G401 (cell line): ENCODE measurements around the gene ISG15. TPM values are rescaled to one million over a fixed set of nuclear protein-coding genes. Genes with fewer than 3 reads are reported as not detected.
"Not testable (repeated sequence)": the region's sequence is repeated elsewhere in the genome, so short reads cannot be mapped to it uniquely, and the experiment has no call there.

Experiments
- DNase-seq: peaks from one replicate; pipeline ENCODE4 v3.0.0-alpha.2; 2015; ENCODE audit warnings: low spot score
- in situ Hi-C: cut with HindIII; loops from 2 replicates; pipeline ENCODE4 v1.10.0; 2016; ENCODE audit warnings: low sequenced_read_pairs, mixed read lengths
- total RNA-seq: library from RNA; depleted of rRNA; stranded (reverse); fragments of >200 nt; shearing (Covaris generic); gene quantifications from 2 replicates; pipeline ENCODE4 v1.2.3, GENCODE V29; 2014

Gene ISG15
- total RNA-seq, 1 experiment from 2014 or later = 213 TPM

- in situ Hi-C loops = no loop called here
- DNase-seq = no peak
Observed at GRCh38 chr1:1022302-1023009, 9.2 kb downstream of the ISG15 start.

- in situ Hi-C loops = no loop called here
- no peak for DNase-seq
Observed at GRCh38 chr1:1023700-1024099, 10.4 kb downstream of the ISG15 start.

GRCh38 chr1:1024149-1024770 lies 11.0 kb downstream of the ISG15 start:
- DNase-seq = no peak
- in situ Hi-C loops = no loop called here

GRCh38 chr1:1024771-1025699 lies 11.7 kb downstream of the ISG15 start:
- DNase-seq = no peak
- in situ Hi-C loops = no loop called here

GRCh38 chr1:1025730-1026129 lies 12.4 kb downstream of the ISG15 start:
- no peak for DNase-seq
- in situ Hi-C loops = no loop called here

- no peak for DNase-seq
- in situ Hi-C loops = no loop called here
Observed at GRCh38 chr1:1026599-1027413, 13.5 kb downstream of the ISG15 start.

- DNase-seq = no peak
- in situ Hi-C loops = no loop called here
Observed at GRCh38 chr1:1027791-1028190, 14.5 kb downstream of the ISG15 start.

- in situ Hi-C loops, DNase-seq: not testable (repeated sequence)
Observed at GRCh38 chr1:1030867-1031658, 17.8 kb downstream of the ISG15 start.

GRCh38 chr1:1031659-1032235 lies 18.4 kb downstream of the ISG15 start:
- in situ Hi-C loops = no loop called here

GRCh38 chr1:1032424-1032823 lies 19.1 kb downstream of the ISG15 start:
- DNase-seq = no peak
- in situ Hi-C loops = no loop called here

More at GRCh38 chr1:1031659-1032235, 18.4 kb downstream of the ISG15 start:
- no peak for DNase-seq

GRCh38 chr1:1033009-1033587 lies 19.8 kb downstream of the ISG15 start:
- in situ Hi-C loops = no loop called here
- peak; percentile 25 for DNase-seq

- DNase-seq = no peak
- in situ Hi-C loops = no loop called here
Observed at GRCh38 chr1:1033731-1034438, 20.6 kb downstream of the ISG15 start.

GRCh38 chr1:1034439-1034781 lies 21.1 kb downstream of the ISG15 start:
- DNase-seq = no peak

GRCh38 chr1:1035291-1035943 lies 22.1 kb downstream of the ISG15 start:
- DNase-seq = no peak
- in situ Hi-C loops = no loop called here

More at GRCh38 chr1:1034439-1034781, 21.1 kb downstream of the ISG15 start:
- in situ Hi-C loops = no loop called here

- in situ Hi-C loops = no loop called here
- DNase-seq = no peak
Observed at GRCh38 chr1:1037366-1038327, 24.4 kb downstream of the ISG15 start.

GRCh38 chr1:1038694-1039093 lies 25.4 kb downstream of the ISG15 start:
- in situ Hi-C loops = no loop called here
- DNase-seq = no peak
